GM23338 (cell line): ENCODE measurements around the gene MYO1F. TPM values are rescaled to one million over a fixed set of nuclear protein-coding genes. Genes with fewer than 3 reads are reported as not detected.

Source experiments
- ATAC-seq: fragments of 200-7000 bp; cut with Tn5 transposase; 3 replicates; pipeline ENCODE4 v1.9.1; 2020
- DNase-seq: peaks from one replicate; pipeline ENCODE4 v3.0.0-alpha.2; 2015; ENCODE audit warnings: low spot score
- H2AFZ ChIP-seq: fragments of 200-600 bp; sonication (generic); 2 replicates; pipeline ENCODE4 v1.8.0; 2016; ENCODE audit warnings: antibody characterized with exemption, mild to moderate bottlenecking, moderate library complexity
- H3F3A ChIP-seq: fragments of 200-600 bp; sonication (generic); replicated peaks from 2 replicates; pipeline ENCODE4 v1.8.0; 2017; ENCODE audit warnings: antibody characterized with exemption, mixed run types, low read depth
- H3K27ac ChIP-seq: fragments of 200-600 bp; sonication (generic); 2 replicates; pipeline ENCODE4 v1.6.1; 2016; ENCODE audit warnings: low read depth
- H3K27me3 ChIP-seq: fragments of 200-600 bp; sonication (generic); 2 replicates; pipeline ENCODE4 v1.8.0; 2016; ENCODE audit warnings: mild to moderate bottlenecking, mixed run types, moderate library complexity; ENCODE audit not compliant: insufficient read depth
- H3K36me3 ChIP-seq: fragments of 200-600 bp; sonication (generic); 2 replicates; pipeline ENCODE4 v1.8.0; 2016; ENCODE audit warnings: mild to moderate bottlenecking; ENCODE audit not compliant: insufficient read depth
- H3K4me1 ChIP-seq: fragments of 200-600 bp; sonication (generic); 2 replicates; pipeline ENCODE4 v1.8.0; 2016; ENCODE audit warnings: mild to moderate bottlenecking, moderate library complexity; ENCODE audit not compliant: insufficient read depth
- H3K4me2 ChIP-seq: fragments of 200-600 bp; sonication (generic); 2 replicates; pipeline ENCODE4 v1.7.1; 2017; ENCODE audit warnings: mixed run types
- H3K4me3 ChIP-seq: fragments of 200-600 bp; sonication (generic); 2 replicates; pipeline ENCODE4 v1.6.1; 2016; ENCODE audit warnings: mixed run types
- H3K79me2 ChIP-seq: fragments of 200-600 bp; sonication (generic); replicated peaks from 2 replicates; pipeline ENCODE4 v1.8.0; 2017; ENCODE audit warnings: mild to moderate bottlenecking; ENCODE audit not compliant: insufficient read depth
- H3K9me2 ChIP-seq: fragments of 200-600 bp; sonication (generic); 2 replicates; pipeline ENCODE4 v1.8.0; 2017; ENCODE audit not compliant: insufficient read depth
- H4K20me1 ChIP-seq: fragments of 200-600 bp; sonication (generic); replicated peaks from 2 replicates; pipeline ENCODE4 v1.8.0; 2017; ENCODE audit warnings: mild to moderate bottlenecking; ENCODE audit not compliant: insufficient read depth
- H3K27ac Mint-ChIP-seq: 2 replicates; pipeline ENCODE4 v1.8.0; 2020; ENCODE audit warnings: inconsistent platforms, mild to moderate bottlenecking, moderate library complexity, mixed read lengths
- H3K27me3 Mint-ChIP-seq: 3 replicates; pipeline ENCODE4 v1.8.0; 2022; ENCODE audit warnings: low read depth, mild to moderate bottlenecking, moderate library complexity, mixed read lengths, inconsistent platforms; ENCODE audit not compliant: insufficient read depth, poor library complexity
- H3K36me3 Mint-ChIP-seq: 3 replicates; pipeline ENCODE4 v1.8.0; 2021; ENCODE audit warnings: low read depth, mild to moderate bottlenecking, inconsistent platforms, moderate library complexity, mixed read lengths
- H3K4me1 Mint-ChIP-seq: 3 replicates; pipeline ENCODE4 v1.8.0; 2020; ENCODE audit warnings: mild to moderate bottlenecking, inconsistent platforms, mixed read lengths
- H3K4me3 Mint-ChIP-seq: 3 replicates; pipeline ENCODE4 v1.8.0; 2021; ENCODE audit warnings: moderate library complexity, mild to moderate bottlenecking, inconsistent platforms, mixed read lengths
- H3K9me3 Mint-ChIP-seq: 3 replicates; pipeline ENCODE4 v1.8.0; 2020; ENCODE audit warnings: moderate library complexity, mild to moderate bottlenecking, inconsistent platforms, mixed read lengths
- CTCF ChIP-seq, 2 experiments: fragments of 200-600 bp in 1 of 2; sonication (generic) in 1 of 2; conservative IDR thresholded peaks; 2 replicates each; pipeline versions ENCODE4 v1.5.1 to v1.6.1; 2016 to 2017; ENCODE audit warnings: antibody characterized with exemption in 2 of 2, low read depth in 2 of 2, mild to moderate bottlenecking in 2 of 2, moderate library complexity in 1 of 2
- ZNF114 ChIP-seq: fragments of 250-450 bp; sonication (Bioruptor Pico); IDR thresholded peaks from 2 replicates; pipeline ENCODE4 v1.5.0; 2020; ENCODE audit warnings: mild to moderate bottlenecking, moderate library complexity
- ZNF462 ChIP-seq: fragments of 250-450 bp; sonication (Bioruptor Pico); IDR thresholded peaks from 2 replicates; pipeline ENCODE4 v1.5.0; 2020; ENCODE audit warnings: mild to moderate bottlenecking, moderate library complexity
- polyA plus RNA-seq: library from polyadenylated mRNA; unstranded; fragments of >200 nt; fragmentation: Nextera tagmentation; extraction: Ambion mirVana; gene quantifications from 2 replicates; pipeline ENCODE4 v1.2.1, GENCODE V29; 2016
- total RNA-seq: library from RNA; depleted of rRNA; stranded (reverse); fragments of >200 nt; shearing (Covaris generic); gene quantifications from 2 replicates; pipeline ENCODE4 v1.2.3, GENCODE V29; 2014

Gene MYO1F
- total and polyA plus RNA-seq, 2 experiments from 2014 or later: 3.9 to 5.7 TPM

- TF ChIP-seq ZNF462 (CRISPR knock-in tag): no peak
- no peak for TF ChIP-seq ZNF114
Observed at GRCh38 chr19:8510589-8511115, 66.6 kb downstream of the MYO1F start (continued).

DNA sequence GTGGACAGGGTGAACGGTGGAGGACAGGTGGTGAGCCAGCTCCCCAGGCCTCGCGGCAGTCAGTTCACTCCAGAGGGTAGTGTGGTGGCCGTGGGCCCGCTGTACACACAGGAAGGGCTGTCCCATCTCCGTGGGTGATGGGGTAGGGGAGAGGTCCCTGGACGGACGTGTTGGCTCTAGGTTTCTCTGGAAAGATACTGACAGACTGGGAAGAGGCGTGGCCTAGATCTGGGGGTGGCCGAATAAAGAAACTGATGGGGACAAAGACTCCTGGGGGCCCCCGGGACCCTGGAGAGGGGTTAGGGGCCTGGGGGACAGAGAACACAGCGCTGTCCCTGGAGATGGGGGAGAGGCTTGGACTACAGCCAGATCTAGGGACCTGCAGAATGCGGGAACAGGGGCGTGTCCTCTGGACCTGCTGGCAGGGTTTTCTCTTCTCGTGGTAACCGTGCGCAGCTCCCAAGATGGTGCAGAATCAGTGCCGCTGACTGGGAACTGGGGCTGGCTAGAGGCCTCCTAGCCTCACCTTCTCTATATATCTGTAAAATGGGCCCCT lies 70.8 kb downstream of the MYO1F start:
- peak overlapping the region; percentile 96 for H3K4me2 ChIP-seq
- H3K27ac Mint-ChIP-seq: no peak overlapping the region
- H3K9me2 ChIP-seq: no peaks in the 10 kb centered on the region
- H3K79me2 ChIP-seq: no peaks in the 10 kb centered on the region
- peak overlapping the region; percentile 81 for H3K4me3 Mint-ChIP-seq
- ATAC-seq: peak; percentile 48
- peaks cover 18% of the 10 kb centered on the region for H3K27me3 Mint-ChIP-seq
- 0 out of 3 replicates have a peak, but pooled peaks cover 4% of the 10 kb centered on the region for H3K36me3 Mint-ChIP-seq
- H3K27ac ChIP-seq: no peak overlapping the region
- TF ChIP-seq ZNF462 (CRISPR knock-in tag): no peak
- TF ChIP-seq CTCF (conservative IDR thresholded peaks at IDR 0.05; ENCODE audit: low read depth in 2 of 2): 0 out of 4 replicates have a peak, but pooled peaks of 1 of the 2 experiments have one; percentile 17
- H2AFZ ChIP-seq: peak overlapping the region; percentile 96
- H3K36me3 ChIP-seq: no peaks in the 10 kb centered on the region
- 0 out of 2 replicates have a peak, but pooled peaks cover 8% of the 10 kb centered on the region for H3F3A ChIP-seq
- DNase-seq: peak; percentile 75
- H3K4me1 ChIP-seq: peaks cover 4% of the 10 kb centered on the region
- no peaks in the 10 kb centered on the region for H4K20me1 ChIP-seq
- peaks cover 10% of the 10 kb centered on the region; the same call in 2 of the 3 replicates for H3K4me1 Mint-ChIP-seq
- no peaks in the 10 kb centered on the region for H3K9me3 Mint-ChIP-seq
- H3K4me3 ChIP-seq: peak overlapping the region; percentile 82
- H3K27me3 ChIP-seq: no peaks in the 10 kb centered on the region
